B cell (primary cell): ENCODE results near the gene IGSF9. TPM values are rescaled to one million over a fixed set of nuclear protein-coding genes. Genes with fewer than 3 reads are reported as not detected.

Experiments used
- ATAC-seq: fragments of 200-7000 bp; cut with Tn5 transposase; one replicate; pipeline ENCODE4 v1.10.0; 2021; ENCODE audit warnings: low read depth, mild to moderate bottlenecking, moderate number of reproducible peaks, moderate library complexity
- CTCF ChIA-PET: fragments of 350-600 bp; sonication (Branson Sonifier 250); formaldehyde crosslinking; loops from one replicate; lab custom pipeline; 2021; ENCODE audit warnings: antibody characterized with exemption, inconsistent platforms; lab: Charles Lee
- POLR2A ChIA-PET: fragments of 350-600 bp; sonication (Branson Sonifier 250); formaldehyde crosslinking; loops from one replicate; lab custom pipeline; 2021; ENCODE audit warnings: antibody characterized with exemption; lab: Charles Lee
- DNase-seq: peaks from one replicate; pipeline ENCODE4 v3.0.0; 2013
- H2AFZ ChIP-seq: 2 replicates; pipeline ENCODE4 v1.6.1; 2012; ENCODE audit warnings: mild to moderate bottlenecking, low read depth, low read length; ENCODE audit not compliant: insufficient read depth, poor library complexity, severe bottlenecking
- H3K27ac ChIP-seq, 2 donors: 1 replicate in 1 of 2; 2 replicates in 1 of 2; pipeline ENCODE4 v1.5.1; 2012 to 2013; ENCODE audit warnings: low read length in 2 of 2, mild to moderate bottlenecking in 2 of 2, moderate library complexity in 1 of 2
- H3K27me3 ChIP-seq, 4 experiments: fragments of 200-600 bp in 1 of 4; sonication (generic) in 1 of 4; replicated peaks in 1 of 4; 1 replicate in 2 of 4; 2 replicates in 2 of 4; pipeline versions ENCODE4 v1.6.1 to v1.7.0; 2013 to 2016; ENCODE audit warnings: low read length in 3 of 4, mild to moderate bottlenecking in 2 of 4, mixed read lengths in 1 of 4, moderate library complexity in 1 of 4; ENCODE audit not compliant: insufficient read depth in 4 of 4, control insufficient read depth in 3 of 4; ENCODE audit errors: control extremely low read depth in 1 of 4
- H3K36me3 ChIP-seq, 2 experiments: replicated peaks in 1 of 2; 1 replicate in 1 of 2; 2 replicates in 1 of 2; pipeline versions ENCODE4 v1.6.1 to v1.7.1; 2013; ENCODE audit warnings: low read length in 1 of 2; ENCODE audit not compliant: insufficient read depth in 2 of 2, control insufficient read depth in 1 of 2; ENCODE audit errors: control extremely low read depth in 1 of 2, extremely low read depth in 1 of 2
- H3K4me1 ChIP-seq, 2 donors: fragments of 200-600 bp in 1 of 2; sonication (generic) in 1 of 2; 1 replicate in 1 of 2; 2 replicates in 1 of 2; pipeline versions ENCODE4 v1.5.1 to v1.6.1; 2013 to 2017; ENCODE audit warnings: low read length in 2 of 2; ENCODE audit not compliant: control insufficient read depth in 2 of 2, insufficient read depth in 2 of 2
- H3K4me2 ChIP-seq: replicated peaks from 2 replicates; pipeline ENCODE3; 2012; ENCODE audit warnings: mild to moderate bottlenecking, low read depth, low read length; ENCODE audit not compliant: poor library complexity, severe bottlenecking
- H3K4me3 ChIP-seq, 5 experiments: fragments of 200-600 bp in 1 of 5; sonication (generic) in 1 of 5; 1 replicate in 3 of 5; 2 replicates in 2 of 5; pipeline versions ENCODE4 v1.5.1 to v1.7.0; 2011 to 2016; ENCODE audit warnings: low read length in 4 of 5, mild to moderate bottlenecking in 4 of 5, low read depth in 2 of 5, control low read depth in 1 of 5, moderate library complexity in 1 of 5; ENCODE audit not compliant: insufficient read depth in 1 of 5; ENCODE audit errors: control extremely low read depth in 1 of 5, extremely low read depth in 1 of 5
- H3K79me2 ChIP-seq: fragments of 200-600 bp; sonication (generic); one replicate; pipeline ENCODE4 v1.6.0; 2016; ENCODE audit warnings: low read length; ENCODE audit not compliant: control insufficient read depth, insufficient read depth
- H3K9ac ChIP-seq: fragments of 200-600 bp; sonication (generic); 2 replicates; pipeline ENCODE4 v1.6.1; 2017; ENCODE audit warnings: mild to moderate bottlenecking, low read length, moderate library complexity
- H3K9me3 ChIP-seq, 3 donors: one replicate each; pipeline versions ENCODE4 v1.6.1 to v1.7.1; 2013; ENCODE audit warnings: low read length in 2 of 3; ENCODE audit not compliant: control insufficient read depth in 2 of 3, insufficient read depth in 1 of 3; ENCODE audit errors: control extremely low read depth in 1 of 3
- H4K20me1 ChIP-seq: 2 replicates; pipeline ENCODE4 v1.6.0; 2012; ENCODE audit warnings: mild to moderate bottlenecking, low read length; ENCODE audit not compliant: insufficient read depth, control insufficient read depth, poor library complexity, severe bottlenecking
- H3K27ac Mint-ChIP-seq: one replicate; pipeline ENCODE4 v1.8.0; 2021; ENCODE audit warnings: mixed read lengths
- H3K27me3 Mint-ChIP-seq: one replicate; pipeline ENCODE4 v1.8.0; 2021; ENCODE audit warnings: mixed read lengths
- H3K4me1 Mint-ChIP-seq: one replicate; pipeline ENCODE4 v1.8.0; 2021; ENCODE audit warnings: mixed read lengths
- H3K4me3 Mint-ChIP-seq: one replicate; pipeline ENCODE4 v1.8.0; 2021; ENCODE audit warnings: mixed read lengths
- H3K9me3 Mint-ChIP-seq: one replicate; pipeline ENCODE4 v1.8.0; 2022; ENCODE audit warnings: mixed read lengths; ENCODE audit not compliant: insufficient read depth
- CTCF ChIP-seq: fragments of 200-600 bp; IDR thresholded peaks from one replicate; pipeline ENCODE4 v1.8.0; 2022; ENCODE audit warnings: antibody characterized with exemption, mild to moderate bottlenecking
- EZH2 ChIP-seq: IDR thresholded peaks from 2 replicates; pipeline ENCODE4 v1.6.1; 2012; ENCODE audit warnings: borderline replicate concordance, low read depth, mild to moderate bottlenecking, moderate library complexity, low read length; ENCODE audit not compliant: insufficient read depth, poor library complexity, severe bottlenecking
- WGBS: methylation state at CpG from one replicate; pipeline ENCODE4 v1.1.5; 2013; ENCODE audit warnings: missing lambda C conversion rate; ENCODE audit not compliant: insufficient coverage; 5-methylcytosine and 5-hydroxymethylcytosine counted together
- intact Hi-C: fragments of 100-400 bp; cut with micrococcal nuclease; formaldehyde crosslinking; loops from one replicate; pipeline ENCODE4 v1.10.0; 2022
- polyA plus RNA-seq: library from polyadenylated mRNA; depleted of rRNA; stranded (reverse); fragments of >200 nt; gene quantifications from 2 replicates; pipeline ENCODE4 v1.2.3, GENCODE V29; 2012
- total RNA-seq, 2 donors: library from RNA; stranded (reverse); fragments of 120-200 nt in 1 of 2; gene quantifications; 1 replicate in 1 of 2; 2 replicates in 1 of 2; pipeline versions ENCODE4 v1.2.3 to v1.2.4, GENCODE V29; 2013 to 2022

Gene IGSF9
- total and polyA plus RNA-seq, 2 donors (not counting 1 experiment from before 2014, with no cell fraction given): 0.36 to 0.37 TPM

GRCh38 chr1:159947942-159948341 is 2.5 kb upstream of the IGSF9 start:
- POLR2A ChIA-PET: no interaction called here
- Histone ChIP-seq H3K36me3 (no peaks in the 10 kb centered on the region), H2AFZ (no peak overlapping the region), H4K20me1 (no peaks in the 10 kb centered on the region), H3K79me2 (no peaks in the 10 kb centered on the region), H3K4me1 (peaks cover 15 to 18% of the 10 kb centered on the region in 2 donors), H3K27ac (no peak overlapping the region), H3K9ac (no peak overlapping the region), H3K4me2 (no peak overlapping the region), H3K27me3 (peaks cover 0 to 43% (median 21%) of the 10 kb centered on the region in 4 experiments), H3K4me3 (no peak overlapping the region), H3K9me3 (no peaks in the 10 kb centered on the region)
- CTCF ChIA-PET: interaction anchor here (0.7 to 2.0 kb wide), 2 partner anchors 59 to 166 kb away, joined by 5 to 6 read pairs; no protein-coding TSS in a partner anchor
- TF ChIP-seq CTCF: no peak
- no peak for TF ChIP-seq EZH2
- H3K4me1 Mint-ChIP-seq: peaks cover 15% of the 10 kb centered on the region
- ATAC-seq: no peak
- H3K27ac Mint-ChIP-seq: no peak overlapping the region
- intact Hi-C loops: no loop called here
- DNase-seq: no peak
- 69% methylated on average over 1 of the region's 1 CpG for WGBS
- H3K9me3 Mint-ChIP-seq: no peaks in the 10 kb centered on the region
- no peak overlapping the region for H3K4me3 Mint-ChIP-seq
- H3K27me3 Mint-ChIP-seq: peaks cover 54% of the 10 kb centered on the region
